Inferior parietal cortex (tissue), 1 donor: Measurements from ENCODE around the gene RUFY2.
"Not testable (repeated sequence)": the region's sequence is repeated elsewhere in the genome, so short reads cannot be mapped to it uniquely, and the experiment has no call there.

Experiments used
- DNase-seq: peaks from one replicate; pipeline ENCODE4 v3.0.0-alpha.2; 2016; ENCODE audit errors: extremely low spot score

Gene RUFY2

GRCh38 chr10:68327889-68328786, 78.9 kb downstream of the RUFY2 start:
- peak; percentile 94 for DNase-seq

- DNase-seq, result not testable (repeated sequence)
These were observed 82.7 kb downstream of the RUFY2 start for GRCh38 chr10:68324396-68324795.

GRCh38 chr10:68318331-68319059, 88.6 kb downstream of the RUFY2 start:
- no peak for DNase-seq

- DNase-seq, result no peak
These were observed 91.5 kb downstream of the RUFY2 start for GRCh38 chr10:68315582-68315981.

- DNase-seq, result not testable (repeated sequence)
These were observed 92.1 kb downstream of the RUFY2 start for GRCh38 chr10:68314930-68315329.

GRCh38 chr10:68310531-68310930, 96.5 kb downstream of the RUFY2 start:
- no peak for DNase-seq

- no peak for DNase-seq
These were observed 101.2 kb downstream of the RUFY2 start for GRCh38 chr10:68305854-68306253.

- DNase-seq, result no peak
These were observed 103.1 kb downstream of the RUFY2 start for GRCh38 chr10:68303849-68304412.

GRCh38 chr10:68302871-68303270, 104.2 kb downstream of the RUFY2 start:
- no peak for DNase-seq

GRCh38 chr10:68302503-68302823, 104.6 kb downstream of the RUFY2 start:
- no peak for DNase-seq

GRCh38 chr10:68301790-68302502, 105.1 kb downstream of the RUFY2 start:
- peak; percentile 77 for DNase-seq

- DNase-seq, result no peak
These were observed 105.8 kb downstream of the RUFY2 start for GRCh38 chr10:68301301-68301700.

- no peak for DNase-seq
These were observed 110.0 kb downstream of the RUFY2 start for GRCh38 chr10:68296843-68297663.
